GM18519 (cell line): ENCODE results near the gene SSTR5.

Experiments
- ATAC-seq: cut with Tn5 transposase; IDR thresholded peaks from one replicate; pipeline ENCODE4 v1.9.1; 2021; ENCODE audit warnings: mild to moderate bottlenecking, moderate library complexity; ENCODE audit not compliant: unreplicated experiment, low FRiP score

SSTR5 gene

DNA sequence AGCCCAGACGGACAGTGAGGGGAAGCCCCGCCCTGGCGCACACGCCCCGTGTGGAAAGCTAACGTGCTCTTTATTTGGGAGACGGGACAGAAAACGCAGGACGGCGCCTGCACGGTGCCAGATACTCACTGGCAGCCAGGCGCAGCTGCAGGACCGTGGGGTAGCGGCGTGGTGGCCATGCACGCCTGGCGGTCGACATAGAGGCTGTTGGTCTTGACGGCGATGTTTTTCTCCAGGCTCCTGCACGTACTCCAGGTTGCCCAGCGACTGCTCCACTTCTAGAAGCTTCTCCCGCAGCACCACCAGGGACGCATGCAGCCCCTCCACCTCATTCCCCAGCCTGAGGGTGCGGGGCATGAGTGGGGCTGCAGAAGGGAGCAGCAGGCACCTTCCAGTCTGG, 28.6 kb downstream of the SSTR5 start:
- ATAC-seq, result no peak

DNA sequence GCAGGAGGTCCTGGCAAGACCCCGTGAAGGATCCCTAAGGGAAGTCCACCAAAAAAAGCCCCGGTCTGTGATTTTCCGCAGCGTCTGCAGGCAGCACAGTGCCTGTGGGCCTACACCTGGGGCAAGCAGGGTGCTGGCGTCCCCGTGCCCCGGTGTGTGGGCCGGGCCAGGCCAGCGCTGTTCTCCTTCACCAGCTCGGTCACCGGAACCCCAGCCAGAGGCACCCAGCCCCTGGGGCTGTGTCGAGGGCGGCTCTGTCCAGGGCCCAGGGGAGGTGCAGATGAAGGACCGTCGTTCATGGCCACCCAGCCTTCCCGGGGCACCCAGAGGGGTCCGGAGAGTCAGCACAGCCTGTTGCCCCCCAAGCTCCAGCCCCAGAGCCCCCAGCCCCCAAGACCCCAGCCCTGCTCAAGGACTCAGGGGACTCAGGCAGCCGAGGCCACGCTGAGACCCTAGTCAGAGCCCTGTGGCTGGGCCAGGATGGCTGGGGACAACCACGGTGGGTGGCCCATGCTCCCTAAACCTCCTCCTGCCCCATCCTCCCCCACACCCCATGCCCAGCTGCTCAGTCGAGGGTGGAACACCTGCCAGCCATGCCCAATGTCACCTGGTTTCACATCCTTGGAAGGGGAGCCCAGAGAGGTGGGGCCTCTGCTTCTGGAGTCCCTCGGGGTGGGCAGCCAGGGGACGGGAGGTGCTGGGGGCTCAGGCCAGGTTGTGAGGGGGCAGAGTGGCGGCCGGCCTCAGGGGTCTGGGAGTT, 29.2 kb downstream of the SSTR5 start:
- no peak for ATAC-seq

DNA sequence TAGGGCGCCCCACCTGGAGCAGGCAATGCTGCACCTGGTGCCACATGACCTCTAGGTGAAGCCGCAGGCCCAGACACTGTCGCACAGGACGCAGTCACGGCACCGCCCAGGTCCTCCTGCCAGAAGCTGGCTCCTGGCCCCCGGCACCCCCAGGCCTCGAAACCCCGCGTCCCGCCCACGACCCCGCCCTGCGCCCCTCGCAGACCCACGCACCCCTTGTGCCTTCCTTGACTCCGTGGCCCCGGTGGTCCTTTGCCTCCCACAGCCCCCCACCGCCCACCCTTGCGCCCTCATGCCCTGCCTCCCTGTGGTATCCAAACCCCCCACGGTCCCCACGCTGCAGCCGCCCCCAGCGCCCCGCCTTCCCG, 29.8 kb downstream of the SSTR5 start:
- no peak for ATAC-seq

DNA sequence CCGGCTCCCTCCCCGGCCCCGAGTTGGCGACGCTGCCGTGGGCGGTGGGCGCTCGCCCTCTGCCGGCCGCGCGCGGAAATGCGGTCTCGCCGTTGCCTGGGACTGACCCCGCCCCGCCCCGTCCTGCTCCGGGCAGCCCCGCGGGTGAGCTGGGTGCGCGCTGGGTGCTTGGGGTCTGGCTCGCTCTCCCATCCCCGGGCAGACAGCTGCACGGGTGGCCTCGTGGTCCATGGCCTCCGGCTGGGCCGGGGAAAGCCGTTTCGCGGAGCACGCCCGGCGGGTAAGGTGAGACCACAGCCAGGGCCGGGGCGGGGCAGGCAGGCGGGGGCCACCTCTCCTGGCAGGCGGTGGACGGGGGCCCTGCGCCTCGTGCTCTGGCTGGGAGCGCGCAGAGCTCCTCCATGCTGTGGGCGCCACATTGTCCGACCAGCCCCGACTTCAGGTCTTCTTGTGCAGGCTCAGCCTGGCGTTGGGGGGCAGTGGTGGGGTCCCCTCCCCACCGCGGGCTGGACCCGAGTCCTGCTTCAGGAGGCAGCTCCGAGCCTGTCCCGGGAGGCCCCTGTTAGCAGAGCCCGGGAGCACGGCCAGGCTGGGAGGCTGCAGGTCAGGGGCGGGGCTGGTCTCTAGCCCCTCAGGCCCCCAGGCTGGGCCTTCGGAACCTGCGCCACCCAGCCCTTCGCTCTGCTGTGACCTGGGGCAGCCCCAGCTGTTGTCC, 30.5 kb downstream of the SSTR5 start:
- ATAC-seq, result no peak

DNA sequence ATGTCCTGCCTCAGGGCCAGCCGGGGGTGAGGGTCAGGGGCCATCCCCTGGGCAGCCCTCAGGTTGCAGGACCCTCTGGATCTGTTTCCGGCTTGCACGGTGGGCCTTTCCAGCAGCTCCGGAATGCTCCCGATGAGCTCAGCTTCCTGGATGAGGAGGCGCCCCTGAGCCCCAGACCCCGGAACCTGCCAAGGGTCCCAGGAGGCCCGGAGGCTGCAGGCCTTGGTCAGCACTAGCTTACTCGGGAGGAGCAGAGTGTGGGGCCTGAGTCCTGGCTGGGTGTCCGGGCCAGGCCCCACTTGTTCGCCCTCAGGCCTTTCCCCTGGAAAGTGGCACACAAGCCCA, 31.1 kb downstream of the SSTR5 start:
- ATAC-seq, result no peak

DNA sequence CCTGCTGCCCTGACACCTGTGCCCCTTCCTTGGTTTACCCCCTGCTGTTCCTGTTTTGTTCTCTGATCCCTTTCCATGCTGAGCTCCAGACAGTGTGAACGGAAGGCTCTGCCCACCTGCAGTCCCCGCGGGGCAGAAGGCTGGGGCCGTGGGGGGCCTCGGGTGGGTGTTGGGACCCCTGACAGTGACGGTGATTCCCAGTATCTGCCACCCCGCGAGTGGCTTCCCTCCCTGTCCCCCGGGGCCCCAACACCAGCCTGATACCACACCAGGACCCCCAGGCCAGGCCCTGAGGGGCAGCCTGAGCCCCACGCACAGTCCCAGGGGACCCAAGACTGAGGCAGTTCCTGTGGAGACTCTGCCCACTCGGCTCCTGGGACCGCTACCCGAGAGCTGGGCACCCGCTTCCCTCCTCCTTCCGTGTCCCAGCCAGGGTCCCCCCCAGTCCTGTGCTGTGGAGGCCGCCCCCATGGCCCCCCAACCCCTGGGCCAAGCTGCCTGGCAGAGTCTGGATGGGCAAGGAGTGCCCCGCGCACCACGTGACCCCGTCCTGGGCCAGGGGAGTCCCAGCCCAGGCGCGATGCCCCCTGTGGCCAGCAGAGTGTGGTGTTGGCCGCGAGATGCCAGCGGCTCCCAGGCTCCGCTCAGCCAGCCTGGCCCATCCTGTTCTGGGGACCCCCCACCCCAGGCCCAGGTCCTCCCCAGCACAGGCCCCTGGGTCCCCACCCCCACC, 33.5 kb downstream of the SSTR5 start:
- no peak for ATAC-seq

DNA sequence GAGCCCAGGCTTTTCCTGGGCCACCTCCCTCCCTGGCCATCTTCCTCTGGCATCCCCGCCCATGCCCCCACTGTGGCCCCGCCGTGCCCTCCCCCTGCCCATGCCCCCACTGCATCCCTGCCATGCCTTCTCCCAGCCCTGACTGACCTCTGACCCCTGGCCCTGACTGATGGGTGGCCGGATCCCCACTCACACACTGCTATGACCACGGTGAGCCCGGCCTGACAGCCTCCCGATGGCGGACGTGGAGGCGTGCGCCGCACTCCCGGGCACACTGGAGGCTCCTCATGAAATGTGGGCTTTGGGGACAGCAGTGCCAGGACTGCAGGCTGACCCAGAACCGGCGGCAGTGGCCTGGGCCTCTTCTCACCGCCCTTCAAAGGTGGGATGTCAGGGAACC, 34.1 kb downstream of the SSTR5 start:
- no peak for ATAC-seq

DNA sequence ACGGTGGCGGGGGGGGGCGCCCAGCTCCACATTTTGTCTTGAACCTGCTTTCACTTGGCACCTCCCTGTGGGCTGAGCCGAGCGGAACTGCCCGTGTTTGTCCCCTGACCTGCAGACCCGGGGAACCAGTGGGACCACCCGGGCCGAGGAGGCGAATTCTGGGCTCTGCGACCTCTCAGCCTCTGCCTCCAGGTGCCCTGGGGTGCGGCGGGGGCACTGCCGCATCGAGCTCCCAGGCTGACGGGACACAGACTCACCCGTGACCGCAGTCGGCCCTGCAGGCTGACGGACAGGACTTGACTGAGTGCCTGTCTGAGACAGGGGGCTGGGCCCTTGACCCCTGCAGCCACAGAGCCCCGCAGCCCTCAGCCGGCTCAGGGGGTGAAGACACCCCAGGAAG, 34.6 kb downstream of the SSTR5 start:
- no peak for ATAC-seq

DNA sequence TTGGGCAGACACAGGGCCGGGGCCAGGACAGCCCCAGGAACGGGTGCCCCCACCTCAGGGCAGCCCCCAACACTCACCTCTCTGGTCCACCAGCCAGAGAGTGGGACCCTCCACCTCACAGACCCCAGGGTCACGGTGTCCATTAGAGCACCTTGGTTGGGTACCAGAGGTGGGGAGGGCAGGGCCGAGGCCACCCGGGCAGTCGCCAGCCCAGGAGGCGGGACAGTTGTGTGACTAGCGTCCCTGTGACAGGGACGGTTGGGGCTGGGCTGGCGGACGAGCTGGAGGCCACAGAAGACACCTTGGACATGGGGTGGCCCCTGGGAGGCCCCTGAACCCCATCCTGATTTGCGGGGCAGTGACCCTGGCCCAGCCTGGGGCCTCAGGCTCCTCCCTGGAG, 35.2 kb downstream of the SSTR5 start:
- ATAC-seq, result no peak

DNA sequence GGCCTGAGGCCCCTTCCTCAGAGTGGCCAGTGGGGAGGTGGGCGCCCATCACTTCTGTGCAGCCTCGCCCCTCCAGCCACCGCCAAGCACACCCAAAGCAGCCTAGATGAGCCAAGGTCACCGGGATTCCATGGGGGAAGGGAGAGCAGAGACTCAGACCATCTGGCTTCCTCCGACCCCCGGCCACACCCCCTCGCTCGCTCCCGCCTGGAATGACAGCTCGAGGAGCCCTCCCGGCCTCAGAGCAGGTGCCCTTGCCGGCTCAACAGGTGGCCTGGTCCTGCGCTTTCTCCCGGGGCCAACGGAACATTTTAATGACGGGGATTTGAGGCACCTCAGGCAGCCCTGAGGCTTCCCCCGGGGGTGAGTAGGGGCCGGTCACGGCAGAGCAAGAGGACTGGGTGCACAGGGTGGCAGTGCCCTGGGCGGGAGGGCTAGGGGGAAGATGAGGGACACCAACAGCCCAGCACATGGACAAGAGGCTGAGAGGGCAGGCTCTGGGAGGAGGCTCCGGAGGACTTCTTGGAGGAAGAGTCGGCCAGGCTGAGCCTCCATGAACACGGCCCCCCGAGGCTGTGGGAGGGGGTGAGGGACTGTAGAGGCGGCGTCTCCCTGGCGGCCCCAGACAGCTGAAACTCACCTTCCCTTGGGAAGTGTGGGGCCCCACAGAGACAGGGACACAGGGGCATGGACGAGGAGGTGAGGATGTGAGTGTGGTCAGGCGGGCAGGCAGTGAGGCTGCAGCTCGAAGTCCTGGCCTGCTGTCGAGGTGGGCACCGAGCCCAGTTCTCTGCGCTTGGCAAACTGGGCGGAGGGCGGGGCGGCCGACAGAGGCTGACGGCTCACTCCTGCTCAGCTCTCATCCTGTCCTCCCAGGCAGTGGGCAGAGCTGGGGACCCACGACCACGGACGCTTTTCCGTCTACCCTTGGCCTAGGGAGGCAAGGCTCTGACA, 36.0 kb downstream of the SSTR5 start:
- ATAC-seq, result no peak

DNA sequence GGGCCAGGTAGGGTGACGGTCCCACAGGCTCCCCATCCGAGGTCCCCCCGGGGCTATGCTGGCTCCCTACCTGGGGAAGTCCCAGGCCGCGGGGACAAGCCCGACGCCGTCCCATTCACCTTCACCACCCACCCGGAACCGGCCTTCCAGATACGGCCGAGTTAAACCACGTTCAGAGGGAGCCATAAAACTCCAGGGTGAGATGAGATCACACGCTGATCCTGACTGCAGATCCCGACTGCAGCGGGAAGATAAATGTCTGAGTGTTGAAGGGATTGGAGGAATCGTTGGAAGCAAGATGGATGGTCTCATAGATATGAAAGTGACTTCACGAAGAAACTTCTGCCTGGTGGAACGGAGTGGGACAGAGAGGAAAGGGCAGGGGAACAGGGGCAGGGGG, 37.1 kb downstream of the SSTR5 start:
- ATAC-seq, result no peak

DNA sequence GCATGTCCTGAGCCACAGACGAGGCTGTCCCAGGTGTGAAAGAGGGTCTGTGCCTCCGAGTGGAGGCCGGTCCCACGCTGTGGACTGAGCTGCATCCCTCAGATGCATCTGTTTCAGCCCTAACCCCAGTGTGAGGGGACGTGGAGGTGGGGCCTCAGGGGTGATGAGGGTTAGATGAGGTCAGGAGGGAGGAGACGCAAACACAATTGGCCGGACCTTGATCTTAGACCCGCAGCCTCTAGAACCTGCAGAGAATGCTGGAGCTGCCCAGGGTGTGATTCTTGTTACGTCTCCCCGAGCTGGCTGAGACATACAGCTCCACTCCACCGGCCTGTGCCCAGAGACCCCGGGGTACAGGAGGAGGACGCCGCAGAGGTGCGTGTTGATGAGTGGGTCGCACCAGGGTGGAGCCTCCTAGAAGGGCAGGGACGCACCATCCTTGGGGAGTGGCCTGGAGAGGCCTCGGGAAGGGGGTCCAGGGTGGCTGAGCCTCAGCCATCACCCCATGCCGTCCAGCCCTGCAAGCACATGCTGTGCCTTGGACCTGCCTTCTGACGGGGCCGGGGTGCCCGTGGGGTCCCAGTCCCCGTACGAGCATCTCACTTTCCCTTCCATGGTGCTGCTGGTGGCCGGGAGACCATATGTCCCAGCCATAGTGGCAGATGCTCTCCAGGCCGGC, 40.1 kb downstream of the SSTR5 start:
- no peak for ATAC-seq

DNA sequence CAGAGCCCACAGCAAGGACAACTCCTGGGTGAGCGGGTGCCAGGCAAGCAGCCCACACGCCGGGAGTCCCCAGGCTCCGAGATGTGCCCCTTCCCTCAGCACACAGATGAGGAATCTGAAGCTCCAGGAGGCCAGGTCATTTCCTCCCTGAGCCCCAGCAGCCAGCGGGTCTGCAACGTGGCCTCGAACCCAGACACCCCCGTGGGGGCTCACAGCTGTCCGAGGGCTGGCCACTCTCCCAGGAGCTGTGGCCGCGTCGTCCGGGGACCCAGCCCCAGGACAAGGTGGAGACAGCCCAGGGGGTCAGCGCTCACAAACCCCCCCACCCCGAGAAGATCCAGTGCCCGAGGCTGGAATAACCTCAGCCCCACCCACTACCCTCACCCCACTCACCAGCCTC, 40.9 kb downstream of the SSTR5 start:
- no peak for ATAC-seq

DNA sequence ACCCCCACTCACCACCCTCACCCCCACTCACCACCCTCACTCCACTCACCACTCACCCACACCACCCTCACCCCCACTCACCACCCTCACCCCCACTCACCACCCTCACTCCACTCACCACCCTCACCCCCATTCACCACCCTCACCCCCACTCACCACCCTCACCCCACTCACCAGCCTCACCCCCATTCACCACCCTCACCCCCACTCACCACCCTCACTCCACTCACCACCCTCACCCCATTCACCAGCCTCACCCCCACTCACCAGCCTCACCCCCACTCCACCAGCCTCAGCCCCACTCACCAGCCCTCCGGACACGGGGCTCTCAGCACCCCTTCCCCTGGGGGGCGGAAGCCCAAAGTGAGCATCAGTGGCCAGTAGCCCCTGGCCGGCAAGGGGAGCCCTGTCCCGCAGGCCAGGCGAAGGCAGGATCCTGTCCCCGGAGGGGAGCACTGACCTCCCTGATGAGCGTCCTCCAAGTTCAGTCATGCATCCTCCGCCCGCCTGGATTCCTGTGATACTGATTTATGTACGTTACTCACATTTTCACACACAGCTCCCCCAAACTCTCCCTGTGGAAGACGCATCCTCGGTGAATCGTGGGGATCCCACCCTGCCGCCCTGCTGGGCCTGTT, 41.5 kb downstream of the SSTR5 start:
- ATAC-seq, result no peak

DNA sequence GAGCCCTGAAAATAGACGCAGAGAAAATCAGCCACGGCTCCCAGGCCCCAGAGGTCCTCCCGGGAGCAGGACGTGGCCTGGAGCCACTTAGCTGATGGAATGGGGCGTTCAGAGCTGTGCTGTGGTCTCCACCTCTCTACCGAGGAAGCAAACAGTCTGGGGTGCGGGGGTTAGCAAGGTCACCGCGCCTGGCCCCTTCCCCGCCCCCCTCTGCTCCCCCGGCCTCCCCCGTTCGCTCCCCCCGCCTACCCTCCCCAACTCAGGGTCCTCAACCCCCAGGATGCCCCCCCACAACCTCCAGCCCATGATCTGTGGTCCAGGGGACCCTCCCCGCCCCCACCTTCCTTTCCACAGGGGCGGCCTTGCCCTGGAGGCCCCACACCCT, 44.1 kb downstream of the SSTR5 start:
- no peak for ATAC-seq

DNA sequence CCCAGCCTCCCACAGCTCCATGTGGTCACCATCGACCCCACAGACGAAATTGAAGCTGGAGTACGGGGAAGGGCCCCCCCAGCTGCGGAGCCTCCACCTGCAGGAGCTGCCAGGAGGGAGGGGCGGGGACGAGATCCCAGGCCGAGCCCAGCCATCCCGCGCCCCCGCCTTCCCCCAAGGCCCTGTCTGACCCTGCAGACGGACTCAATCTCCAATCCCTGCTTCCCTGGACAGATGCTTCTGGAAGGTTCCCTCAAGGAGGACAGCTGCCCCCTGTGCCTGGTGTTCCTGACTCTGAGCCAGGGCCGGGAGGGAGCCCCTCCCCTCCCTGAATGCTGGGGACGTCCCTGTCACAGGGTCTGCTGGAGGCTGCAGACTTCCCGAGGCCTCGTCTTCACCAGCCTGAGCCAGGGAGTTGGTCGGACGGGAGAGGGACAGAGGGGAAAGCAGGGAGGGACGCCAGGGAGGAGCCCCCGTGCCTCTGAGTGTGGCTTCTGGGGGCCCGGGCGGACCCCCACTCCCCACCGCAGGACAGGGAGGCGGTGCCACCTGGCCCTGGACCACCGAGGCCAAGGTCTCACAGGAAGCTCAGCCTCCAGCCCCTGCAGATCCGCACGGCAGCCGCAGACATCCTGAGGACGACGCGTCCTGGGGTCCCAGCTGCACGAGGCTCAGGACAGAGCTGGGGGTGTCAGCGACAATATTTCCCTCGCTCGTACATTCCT, 44.8 kb downstream of the SSTR5 start:
- no peak for ATAC-seq

DNA sequence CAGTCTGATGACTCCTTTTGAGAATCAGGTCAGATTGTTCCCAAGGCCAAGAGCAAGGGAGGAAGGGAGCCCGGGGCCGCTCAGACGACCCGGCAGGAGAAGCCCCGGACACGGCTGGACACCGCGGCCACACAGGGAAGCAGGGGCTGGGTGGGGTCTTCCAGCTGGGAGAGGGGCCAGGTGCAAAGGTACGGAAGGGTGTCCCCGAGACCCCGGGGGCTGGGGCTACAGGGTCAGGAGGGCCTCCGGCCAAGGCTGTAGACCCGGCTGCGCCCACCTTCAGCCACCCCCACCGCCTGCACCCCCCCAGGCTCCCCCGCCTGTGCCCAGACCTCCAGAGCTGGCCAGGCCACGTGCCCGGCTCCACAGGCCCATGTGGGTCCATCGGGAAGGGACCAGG, 45.4 kb downstream of the SSTR5 start:
- ATAC-seq, result no peak

DNA sequence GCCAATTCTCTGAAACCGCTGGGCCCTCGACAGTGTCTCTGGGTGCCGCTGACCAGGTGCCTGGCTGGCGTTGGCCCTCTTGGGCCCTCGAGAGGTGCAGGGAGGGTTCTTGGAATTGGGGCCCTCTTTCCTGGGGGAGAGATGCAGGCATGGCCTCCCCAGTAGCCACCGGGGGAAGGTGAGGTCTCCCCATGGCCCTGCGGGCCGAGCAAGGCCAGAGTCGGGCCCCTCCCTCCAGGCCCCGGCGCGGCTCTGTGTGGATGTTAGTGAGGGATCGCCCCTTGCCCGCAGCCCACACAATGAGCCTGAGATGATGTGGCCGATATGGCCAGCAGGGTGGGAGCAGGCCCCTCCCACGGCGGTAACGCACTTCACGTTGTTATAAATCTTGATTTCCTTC, 46.6 kb downstream of the SSTR5 start:
- no peak for ATAC-seq
